Measurements from ENCODE around the gene ZMPSTE24.
A peak's percentile ranks its signal among the peaks of the same experiment; 100 is the strongest.
"Not testable (repeated sequence)": the region's sequence is repeated elsewhere in the genome, so short reads cannot be mapped to it uniquely, and the experiment has no call there.

ZMPSTE24 gene

GRCh38 chr1:40318476-40318875 lies 60.4 kb downstream of the ZMPSTE24 start:
- no peak for DNase-seq (ENCODE audit: low spot score)

DNA sequence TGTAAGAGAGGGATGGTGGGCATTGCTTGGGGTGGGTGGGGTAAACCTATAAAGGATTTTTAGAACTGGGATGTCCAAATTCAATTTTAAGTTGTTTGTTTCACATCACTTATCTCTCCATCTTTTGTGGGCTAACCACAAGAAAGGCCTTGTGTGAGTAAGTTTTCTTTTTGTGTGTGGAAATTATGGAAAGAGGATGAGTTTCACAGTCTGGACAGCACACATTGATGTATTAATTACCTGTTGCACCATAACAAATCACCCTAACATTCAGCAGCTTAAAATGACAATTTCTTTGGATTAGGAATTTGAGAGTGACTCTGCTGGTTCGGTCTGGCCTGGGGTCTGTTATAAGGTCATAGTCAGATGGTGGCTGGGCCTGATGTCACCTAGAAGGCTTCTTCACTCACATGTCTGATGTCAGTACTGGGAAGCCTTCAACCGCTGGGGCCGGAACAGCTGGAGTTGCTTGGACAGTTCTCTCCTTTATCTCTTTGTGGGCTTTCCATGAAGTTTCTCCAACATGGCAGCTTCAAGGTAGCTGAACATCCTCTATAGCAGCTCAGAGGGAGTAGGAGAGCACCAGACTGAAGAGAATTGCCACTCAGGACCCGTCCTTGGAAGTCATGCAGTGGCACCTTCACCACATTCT lies 61.1 kb downstream of the ZMPSTE24 start:
- DNase-seq (ENCODE audit: low spot score) = no peak

GRCh38 chr1:40331403-40331802 lies 73.4 kb downstream of the ZMPSTE24 start:
- not testable (repeated sequence) for DNase-seq (ENCODE audit: low spot score)

GRCh38 chr1:40332695-40333094 lies 74.7 kb downstream of the ZMPSTE24 start:
- DNase-seq (ENCODE audit: low spot score) = no peak

GRCh38 chr1:40337443-40337842 lies 79.4 kb downstream of the ZMPSTE24 start:
- DNase-seq (ENCODE audit: low spot score) = no peak

- peak; percentile 80 for DNase-seq (ENCODE audit: low spot score)
These were observed 80.8 kb downstream of the ZMPSTE24 start for GRCh38 chr1:40338745-40339419.

GRCh38 chr1:40339420-40340323 lies 81.6 kb downstream of the ZMPSTE24 start:
- DNase-seq (ENCODE audit: low spot score) = no peak

- DNase-seq (ENCODE audit: low spot score) = no peak
These were observed 83.7 kb downstream of the ZMPSTE24 start for GRCh38 chr1:40341491-40342380.

- not testable (repeated sequence) for DNase-seq (ENCODE audit: low spot score)
These were observed 84.3 kb downstream of the ZMPSTE24 start for GRCh38 chr1:40342381-40342717.

Measured in cerebellar cortex (tissue), 1 donor.